Cardiac septum (tissue), 1 donor: ENCODE measurements around the gene AP4E1. TPM values are rescaled to one million over a fixed set of nuclear protein-coding genes. Genes with fewer than 3 reads are reported as not detected.
A peak's percentile ranks its signal among the peaks of the same experiment; 100 is the strongest.
"Not testable (repeated sequence)": the region's sequence is repeated elsewhere in the genome, so short reads cannot be mapped to it uniquely, and the experiment has no call there.

Source experiments
- DNase-seq: peaks from one replicate; pipeline ENCODE4 v3.0.0-alpha.2; 2020; ENCODE audit warnings: low spot score
- intact Hi-C: fragments of 100-400 bp; cut with DNase I; formaldehyde crosslinking; loops from one replicate; pipeline ENCODE4 v1.14.0; 2022
- long read RNA-seq: library from polyadenylated mRNA; unstranded; transcript quantifications from one replicate; pipeline ENCODE4 v2.0.0, GENCODE V29; 2021
- total RNA-seq: library from RNA; stranded (reverse); fragmentation: NEBNext Ultra II Directional; extraction: Animal tissue kit (Norgen Biotek cat#: 25700); gene quantifications from one replicate; pipeline ENCODE4 v1.2.1, GENCODE V29; 2021
- donor health status: DM: no; HTN: no; CAD: no.

AP4E1 gene
- total RNA-seq = 9.9 TPM
- long read RNA-seq, full-length matches to known transcripts = 3 of 10 reads
- long read RNA-seq, partial matches to known transcripts = 2 of 10 reads
- long read RNA-seq, other reads (novel, unspliced or antisense) = 5 of 10 reads

DNA sequence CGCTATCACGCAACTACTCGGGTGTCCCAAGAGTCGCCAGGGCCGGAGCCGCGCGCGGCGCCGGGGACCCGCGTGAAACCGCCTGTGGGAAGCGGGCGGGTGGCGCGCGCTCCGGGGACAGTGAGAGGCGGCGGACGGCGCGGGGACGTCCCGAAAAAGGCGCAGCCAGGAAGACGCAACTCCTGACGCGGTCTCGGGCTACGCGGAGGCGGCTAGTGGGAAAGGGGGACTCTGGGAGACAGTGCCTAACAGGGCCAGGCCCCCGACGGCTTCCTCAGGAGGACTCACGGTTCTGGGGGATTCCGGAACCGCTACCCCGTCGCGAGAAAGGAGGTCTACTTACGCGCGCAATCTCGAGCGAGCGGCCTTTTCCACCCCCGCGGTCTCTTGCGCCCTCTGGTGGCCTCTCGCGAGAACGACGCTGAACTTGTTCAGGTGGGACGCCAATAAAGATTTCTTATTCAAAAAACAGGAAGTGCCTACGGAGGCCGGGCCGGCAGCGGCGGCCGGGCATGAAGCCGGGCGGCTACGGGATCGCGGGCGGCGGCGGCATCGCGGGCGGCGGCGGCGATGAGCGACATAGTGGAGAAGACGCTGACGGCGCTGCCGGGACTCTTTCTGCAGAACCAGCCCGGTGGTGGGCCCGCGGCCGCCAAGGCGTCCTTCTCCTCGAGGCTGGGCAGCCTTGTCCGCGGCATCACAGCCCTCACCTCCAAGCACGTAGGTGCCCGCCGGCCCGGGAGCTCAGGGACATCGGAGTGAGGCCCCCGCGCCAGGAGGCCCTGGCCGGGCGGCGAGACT lies at the start of gene AP4E1:
AP4E1 (plus strand) TSS at position 475 of the 801 bp plus-strand sequence; CDS start at position 571, 96 bp downstream.
- DNase-seq = peak; percentile 97
- intact Hi-C loops = loop anchor here (5.0 to 10.0 kb wide), 2 partner anchors 221 to 554 kb away; partner anchors contain the start of genes GABPB1 and TRPM7

DNA sequence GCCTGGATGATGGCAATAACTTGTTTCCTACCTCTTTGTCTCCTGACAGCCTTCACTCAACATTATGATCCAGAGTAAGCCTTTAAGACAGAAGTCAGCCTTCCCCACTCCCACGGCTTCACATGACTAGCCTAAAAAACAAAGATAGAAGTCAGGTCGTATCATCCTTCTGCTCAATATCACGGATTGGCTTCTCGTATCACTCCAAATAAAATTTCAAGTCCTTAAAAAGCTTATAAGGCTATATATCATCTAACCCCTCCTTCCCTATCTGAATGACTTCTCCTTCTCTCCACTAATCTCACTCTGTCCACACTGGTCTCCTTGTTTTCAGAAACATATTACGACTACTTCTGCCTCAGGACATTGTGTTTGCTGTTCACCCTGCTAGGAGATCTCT lies 47.7 kb upstream of the AP4E1 start:
- DNase-seq = no peak
- intact Hi-C loops = no loop called here

DNA sequence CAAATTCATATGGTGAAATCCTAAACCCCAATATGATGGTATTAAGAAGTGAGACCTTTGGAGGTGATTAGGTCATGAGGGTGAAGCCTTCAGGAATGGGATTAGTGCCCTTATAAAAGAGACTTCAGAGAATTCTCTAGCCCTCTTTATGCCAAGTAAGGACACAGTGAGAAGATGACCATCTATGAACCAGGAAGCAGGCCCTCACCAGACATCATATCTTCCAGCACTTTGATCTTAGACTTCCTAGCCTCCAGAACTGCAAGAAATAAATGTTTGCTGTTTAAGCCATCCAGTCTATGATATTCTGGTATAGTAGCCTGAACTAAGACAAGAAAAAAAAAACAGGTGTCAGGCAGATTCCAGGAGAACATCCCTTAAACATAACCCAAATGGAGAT lies 45.9 kb upstream of the AP4E1 start:
- intact Hi-C loops = no loop called here
- no peak for DNase-seq

DNA sequence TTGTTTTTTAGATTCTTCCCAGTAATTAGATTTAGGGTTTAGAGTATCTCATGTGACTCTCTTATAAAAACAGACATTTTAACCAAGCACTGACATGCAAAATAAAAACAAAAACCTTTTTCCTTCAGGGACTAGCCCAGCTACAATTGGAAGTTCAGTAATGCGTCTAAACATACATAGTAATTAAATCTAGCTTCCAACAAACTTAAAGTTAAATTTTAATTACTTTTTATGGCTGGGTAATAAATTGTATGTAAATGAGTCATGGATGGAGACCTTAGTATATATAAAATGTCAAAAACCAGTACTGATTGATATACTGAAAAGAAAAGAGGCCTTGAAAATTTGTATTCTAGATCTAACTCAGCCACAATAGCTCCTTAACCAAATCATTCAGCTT lies 43.6 kb upstream of the AP4E1 start:
- no peak for DNase-seq
- intact Hi-C loops = no loop called here

DNA sequence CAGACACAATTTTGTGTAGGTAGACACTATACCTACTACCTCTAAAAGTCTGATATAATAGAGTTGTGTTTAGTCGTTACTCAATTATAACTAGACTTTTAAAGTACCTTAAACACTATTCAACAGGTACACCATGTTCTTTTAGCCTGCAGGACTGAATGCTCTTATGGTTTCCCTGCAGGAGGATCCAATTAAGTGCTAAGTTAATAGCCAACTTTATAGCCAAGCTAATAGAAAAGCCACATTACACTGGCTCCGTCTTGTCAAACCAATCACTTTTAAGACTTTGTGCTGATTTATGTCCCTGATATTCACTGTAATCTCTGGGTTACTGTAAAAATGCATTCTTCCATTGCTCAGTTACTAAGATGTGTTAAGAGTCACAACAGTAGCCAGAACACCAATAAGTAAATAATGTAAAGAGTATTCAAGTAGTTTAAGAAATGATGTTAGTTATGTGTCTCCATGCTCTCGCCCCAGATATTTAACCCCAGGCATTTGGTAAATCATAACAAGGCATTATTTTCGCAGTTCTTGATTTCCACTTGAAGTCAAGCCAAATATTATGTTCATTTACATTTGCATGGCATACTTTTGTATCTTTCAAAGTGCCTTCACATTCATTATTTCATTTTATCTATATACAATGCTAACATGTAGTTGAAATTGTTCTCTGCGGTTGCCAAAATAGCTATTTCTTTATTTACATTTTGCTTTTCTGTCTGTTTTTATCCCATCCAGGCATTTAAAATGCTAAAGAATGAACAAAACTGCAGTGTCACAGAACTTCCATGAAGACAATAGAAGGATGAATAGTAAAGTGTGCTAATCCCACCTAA lies 42.7 kb upstream of the AP4E1 start:
- intact Hi-C loops = no loop called here
- no peak for DNase-seq

DNA sequence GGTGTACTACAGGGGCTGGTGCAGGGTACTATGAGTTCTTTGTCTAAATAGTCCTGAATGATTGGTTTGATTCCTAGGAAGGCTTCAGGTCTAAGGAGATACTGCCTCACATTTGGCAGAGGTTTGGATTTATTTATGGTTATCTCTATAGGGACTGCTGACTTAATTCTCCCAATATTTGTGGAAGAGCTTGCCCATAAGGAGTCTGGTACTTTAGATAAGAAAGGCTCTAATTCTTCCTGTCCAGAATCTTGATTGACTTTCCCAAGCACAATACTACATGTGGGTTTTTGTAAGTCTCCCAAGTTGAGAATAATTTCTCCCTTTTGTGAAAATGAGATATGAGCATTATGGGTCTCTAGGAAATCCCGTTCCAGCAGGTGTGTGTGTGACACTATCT lies 36.7 kb upstream of the AP4E1 start:
- DNase-seq = no peak
- intact Hi-C loops = no loop called here

DNA sequence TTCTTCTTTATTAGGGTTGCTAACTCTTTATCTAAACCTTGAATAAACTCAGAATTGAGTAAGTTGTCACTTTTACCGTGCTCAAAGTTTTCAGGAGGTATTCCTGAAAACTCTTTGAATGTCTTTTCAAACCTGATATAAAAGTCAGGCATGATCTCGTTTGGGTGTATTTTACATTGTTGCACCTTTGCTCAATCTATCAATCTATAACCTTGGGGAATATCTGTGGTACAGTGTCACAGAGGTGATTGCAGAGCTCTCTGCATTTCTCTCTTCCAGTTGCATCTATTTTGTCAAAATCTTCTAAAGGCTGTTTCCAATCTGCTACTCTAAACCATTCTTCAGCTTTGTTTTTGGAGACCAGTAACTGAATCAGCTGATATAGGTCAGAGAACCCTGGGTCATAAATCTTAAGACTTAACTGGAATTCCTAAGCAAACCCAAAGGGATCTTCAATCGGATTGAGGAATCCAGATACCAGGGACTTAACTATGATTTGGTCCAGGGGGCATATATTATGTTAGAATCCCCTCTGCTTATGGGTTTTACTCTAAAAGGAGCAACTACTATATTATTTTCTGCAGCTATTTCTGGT lies 35.6 kb upstream of the AP4E1 start:
- DNase-seq = no peak
- intact Hi-C loops = no loop called here

DNA sequence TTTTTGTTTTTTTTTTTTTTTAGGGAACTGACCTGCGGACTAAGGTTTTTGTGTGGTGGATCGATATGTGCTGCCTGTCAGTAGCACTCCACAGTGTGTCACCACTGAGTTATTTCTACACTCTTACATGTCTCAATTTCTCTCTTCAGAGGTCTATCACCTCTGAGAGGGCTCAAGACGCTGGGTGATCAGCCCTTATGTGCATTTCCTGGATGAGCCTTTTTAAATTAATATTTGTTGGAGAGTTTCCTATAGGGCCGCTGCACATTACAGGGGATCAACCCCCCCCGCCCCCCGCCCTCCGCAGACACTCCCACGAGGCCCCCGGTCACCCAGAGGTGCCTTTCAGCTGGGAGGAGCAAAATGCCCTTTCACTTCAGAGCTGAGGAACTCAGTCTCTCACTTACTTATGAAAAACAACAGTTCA lies 34.5 kb upstream of the AP4E1 start:
- intact Hi-C loops = no loop called here
- DNase-seq = no peak

DNA sequence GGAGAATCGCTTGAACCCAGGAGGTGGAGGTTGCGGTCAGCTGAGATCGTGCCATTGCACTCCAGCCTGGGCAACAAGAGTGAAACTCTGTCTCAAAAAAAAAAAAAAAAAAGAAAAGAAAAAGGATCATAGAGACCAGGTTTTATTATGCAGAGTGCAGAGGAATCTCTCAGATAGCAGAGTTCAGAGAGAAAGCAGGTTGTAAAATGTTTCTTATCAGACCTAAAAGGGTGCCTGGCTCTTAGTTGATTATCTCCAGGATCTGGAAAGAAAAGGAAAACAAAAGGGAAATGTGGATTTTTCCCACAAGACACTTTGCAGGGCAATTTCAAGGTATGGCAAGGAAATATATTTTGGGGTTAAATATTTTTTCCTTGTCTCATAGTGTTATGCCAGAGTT lies 33.2 kb upstream of the AP4E1 start:
- not testable (repeated sequence) for DNase-seq
- intact Hi-C loops = loop anchor here (5.0 kb wide), 1 partner anchor 108 kb away; the partner anchor contains the start of gene SPPL2A

DNA sequence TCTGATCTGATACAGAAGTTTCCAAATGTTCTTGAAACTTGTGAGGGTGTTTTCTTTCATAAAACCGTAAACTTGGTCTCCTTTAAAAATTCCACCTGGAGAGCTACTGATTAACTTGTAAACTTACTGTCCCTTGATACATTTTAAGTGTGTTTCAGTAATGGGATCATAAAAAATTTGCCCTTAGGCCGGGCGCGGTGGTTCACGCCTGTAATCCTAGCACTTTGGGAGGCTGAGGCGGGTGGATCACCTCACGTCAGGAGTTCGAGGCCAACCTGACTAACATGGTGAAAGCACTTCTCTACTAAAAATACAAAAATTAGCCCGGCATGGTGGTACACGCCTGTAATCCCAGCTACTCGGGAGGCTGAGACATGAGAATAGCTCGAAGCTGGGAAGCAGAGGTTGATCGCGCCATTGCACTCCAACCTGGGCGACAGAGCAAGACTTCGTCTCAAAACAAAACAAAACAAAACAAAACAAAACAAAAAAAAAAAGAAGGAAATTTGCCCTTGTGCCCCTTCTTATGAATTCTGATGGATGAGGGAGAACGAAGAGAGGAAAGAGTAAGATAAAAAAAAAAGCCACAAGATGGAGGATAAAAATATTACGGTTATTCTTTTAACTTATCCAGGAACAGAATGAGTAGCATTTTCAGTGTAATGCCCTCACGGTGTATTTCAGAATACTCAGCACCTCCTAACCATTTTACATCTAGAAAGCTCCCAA lies 32.1 kb upstream of the AP4E1 start:
- intact Hi-C loops = loop anchor here (5.0 kb wide), 1 partner anchor 109 kb away; the partner anchor contains the start of gene SPPL2A
- no peak for DNase-seq

DNA sequence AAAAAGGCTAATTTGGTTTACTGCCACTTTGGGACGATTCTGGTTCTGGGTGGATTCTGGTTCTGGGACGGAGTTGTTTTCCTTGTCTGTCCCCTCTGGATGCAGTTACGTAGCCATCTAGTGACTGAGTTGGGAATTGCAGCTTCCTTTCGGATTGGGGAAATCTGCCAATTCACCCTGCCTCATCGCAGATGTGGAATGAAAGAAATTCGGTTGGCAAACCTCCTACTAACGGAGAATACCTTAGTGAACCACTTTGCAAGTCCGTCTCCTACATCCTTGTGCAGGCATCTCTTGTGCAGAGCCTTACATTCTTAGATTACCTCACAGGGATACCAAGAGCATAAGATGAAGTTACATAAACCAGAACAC lies 31.5 kb upstream of the AP4E1 start:
- no peak for DNase-seq
- intact Hi-C loops = loop anchor here (1.0 to 5.0 kb wide), 2 partner anchors 110 to 202 kb away; partner anchors contain the start of gene SPPL2A

DNA sequence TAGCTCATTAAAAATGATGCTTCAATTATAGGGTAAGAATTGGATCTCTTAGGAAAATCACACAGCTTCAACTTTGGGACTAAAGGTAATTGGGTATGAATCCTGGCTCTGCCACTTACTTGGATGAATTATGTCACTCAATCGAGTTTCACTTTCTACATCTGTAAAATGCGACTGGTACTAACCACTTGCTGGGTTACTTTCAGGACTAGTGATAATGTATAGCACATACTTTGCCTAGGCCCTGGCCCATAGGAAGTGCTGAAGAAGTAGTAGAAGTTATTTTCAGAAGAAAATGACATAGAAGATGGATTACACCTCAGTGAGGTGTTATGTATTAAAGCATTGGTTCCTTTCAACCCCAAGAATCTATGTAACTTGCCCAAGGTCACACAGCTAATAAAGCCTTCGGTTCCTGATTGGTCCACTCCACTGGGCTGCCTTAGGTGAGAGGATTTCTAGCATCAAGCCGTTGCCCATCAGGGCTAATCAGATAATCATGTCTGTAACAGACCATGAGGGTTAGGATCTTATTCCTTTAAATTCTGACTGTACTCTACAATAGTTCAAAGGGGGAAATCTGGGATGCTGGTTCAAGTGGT lies 29.4 kb upstream of the AP4E1 start:
- DNase-seq = no peak

DNA sequence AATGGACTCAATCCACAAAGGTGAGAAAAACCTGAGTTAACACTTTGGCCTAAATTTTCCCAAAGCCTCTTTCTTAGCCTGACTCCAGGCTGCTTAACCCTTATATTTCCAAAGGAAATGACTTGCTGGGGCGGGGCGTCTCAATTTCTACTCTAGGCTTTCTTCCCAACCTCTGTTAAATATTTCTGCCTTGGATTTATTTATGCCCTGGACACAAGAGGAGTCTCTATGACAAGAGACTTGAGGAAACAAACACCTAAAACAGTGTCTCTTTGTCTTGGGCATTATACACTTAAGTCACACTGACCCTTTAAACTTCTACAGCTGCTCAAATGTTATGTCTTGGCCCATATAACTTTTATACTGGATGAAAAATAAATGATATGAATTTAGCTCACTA lies 28.3 kb upstream of the AP4E1 start:
- intact Hi-C loops = no loop called here
- DNase-seq = no peak

More for the DNA sequence above, 29.4 kb upstream of the AP4E1 start:
- intact Hi-C loops = loop anchor here (5.0 kb wide), 1 partner anchor 112 kb away; the partner anchor contains the start of gene SPPL2A

DNA sequence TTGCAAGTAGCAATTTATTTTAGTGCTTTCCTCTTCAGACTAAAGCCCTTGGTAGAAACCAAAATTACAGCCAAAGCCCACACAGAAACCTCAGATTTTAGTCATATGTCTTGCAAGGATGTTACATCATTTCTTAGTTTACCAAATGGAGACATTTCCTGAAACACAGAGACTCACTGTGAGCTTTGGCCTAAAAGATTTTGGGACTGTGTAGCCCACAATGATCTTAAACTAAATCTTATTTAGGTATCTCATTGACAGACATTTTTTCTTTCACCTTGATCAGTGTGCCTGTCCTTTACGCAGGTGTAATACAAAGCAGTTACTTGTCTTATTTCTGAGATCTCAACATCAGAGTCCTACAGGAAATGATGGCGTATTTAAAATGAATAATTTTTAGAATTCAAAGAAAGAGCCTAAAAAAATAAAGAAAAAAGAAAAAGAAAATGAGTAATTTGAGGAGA lies 27.8 kb upstream of the AP4E1 start:
- intact Hi-C loops = no loop called here
- DNase-seq = no peak

DNA sequence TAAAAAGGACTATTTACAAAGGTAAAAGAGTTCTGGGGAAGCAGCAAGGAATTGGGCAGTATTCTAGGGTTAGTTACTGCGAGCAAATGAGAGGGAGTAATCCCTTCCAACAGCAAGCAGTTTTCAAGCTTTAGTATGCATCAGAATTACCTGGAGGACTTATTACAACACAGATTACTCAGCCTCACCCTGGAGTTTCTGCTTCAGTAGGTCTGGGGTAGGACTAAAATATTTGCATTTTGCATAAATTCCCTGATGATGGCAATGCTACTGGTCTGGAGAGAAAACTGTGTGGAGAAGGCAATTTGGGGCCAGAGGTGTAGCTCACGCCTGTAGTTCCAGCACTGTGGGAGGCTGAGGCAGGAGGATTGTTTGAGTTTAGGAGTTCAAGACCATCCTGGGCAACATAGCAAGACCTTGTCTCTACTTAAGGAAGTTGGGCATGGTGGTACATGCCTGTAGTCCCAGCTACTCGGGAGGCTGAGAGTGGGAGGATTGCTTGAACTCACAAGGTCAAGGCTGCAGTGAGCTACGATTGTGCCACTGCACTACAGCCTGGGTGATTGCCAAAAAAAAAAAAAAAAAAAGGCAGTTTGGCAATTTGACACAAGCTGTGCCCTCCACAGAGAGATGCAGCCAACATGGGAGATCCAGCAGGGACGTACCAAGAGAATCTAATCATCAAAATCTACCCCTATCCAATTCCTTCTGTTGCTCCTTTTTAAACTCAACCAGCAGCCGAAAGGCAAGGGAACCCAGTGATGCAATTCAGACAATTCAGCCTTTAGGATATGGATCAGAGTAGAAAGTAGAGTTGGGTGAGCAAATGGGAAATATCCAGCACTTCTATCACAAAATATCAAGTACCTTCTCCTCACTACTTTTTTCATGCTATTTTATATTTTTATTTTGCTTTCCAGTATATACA lies 27.1 kb upstream of the AP4E1 start:
- intact Hi-C loops = no loop called here
- no peak for DNase-seq

DNA sequence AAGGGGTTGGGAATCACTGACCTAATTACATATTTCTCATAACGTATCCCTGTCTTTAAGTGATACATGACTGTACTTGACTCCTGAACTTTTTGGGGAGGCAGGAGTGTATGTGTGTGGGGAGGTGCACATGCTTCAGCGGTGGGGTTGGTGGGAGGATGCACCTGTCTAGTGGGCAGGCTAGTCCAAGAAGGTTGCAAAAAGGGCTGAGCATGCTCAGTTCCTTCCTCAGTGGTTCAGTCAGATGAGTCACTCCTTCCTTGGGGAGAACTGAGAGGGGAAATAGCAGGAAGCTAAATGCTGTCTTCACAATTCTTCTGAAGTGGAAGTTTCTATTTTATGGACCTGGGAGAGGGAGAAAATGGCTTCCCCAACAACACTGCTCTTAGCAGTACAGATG lies 24.6 kb upstream of the AP4E1 start:
- DNase-seq = no peak
- intact Hi-C loops = no loop called here

DNA sequence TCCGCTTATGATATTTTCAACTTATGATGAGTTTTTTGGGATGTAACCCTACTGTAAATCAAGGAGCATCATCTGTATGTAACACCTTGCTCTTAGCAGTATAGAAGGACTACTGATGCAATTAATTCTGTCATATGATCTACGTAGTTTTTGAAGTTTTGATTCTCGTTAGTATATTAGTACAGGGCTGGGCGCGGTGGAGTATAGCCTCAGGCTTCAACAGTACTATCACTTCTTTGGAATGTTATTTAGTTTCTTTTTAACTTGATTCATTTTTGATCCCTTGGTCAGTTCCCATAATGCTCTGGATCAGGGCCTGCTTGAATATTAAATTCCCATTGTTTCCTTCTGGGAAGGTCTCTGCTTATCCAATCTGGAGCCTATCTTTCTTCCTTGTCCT lies 23.9 kb upstream of the AP4E1 start:
- intact Hi-C loops = no loop called here
- DNase-seq = no peak

DNA sequence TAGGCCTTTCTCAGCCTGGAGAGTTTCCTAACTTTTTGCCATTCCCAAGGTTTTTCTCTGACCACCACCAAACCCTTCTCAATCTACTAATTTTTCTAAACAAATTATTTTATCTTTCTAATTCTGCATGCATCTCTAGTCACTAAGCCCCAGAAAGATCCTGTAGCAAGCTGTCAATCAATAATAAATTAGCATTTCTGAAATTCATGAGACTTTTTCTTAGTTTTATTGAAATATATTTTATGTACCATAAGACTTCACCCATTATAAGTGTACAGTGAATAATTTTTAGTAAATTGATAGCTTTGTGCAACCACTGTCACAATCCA lies 22.4 kb upstream of the AP4E1 start:
- DNase-seq = no peak
- intact Hi-C loops = no loop called here
